Stimulated activated CD4-positive, alpha-beta T cell treated with anti-CD3 and anti-CD28 coated beads, Interleukin-2, amount 100 ng/mL, for 24 hours (primary cell): Measurements from ENCODE around the gene FMNL2.

Source experiments
- DNase-seq, 2 donors: peaks; one replicate each; pipeline ENCODE4 v3.0.0-alpha.2; 2020

The FMNL2 gene

GRCh38 chr2:152534460-152535135 is 199.6 kb downstream of the FMNL2 start:
- no peak for DNase-seq

- no peak for DNase-seq
Observed at GRCh38 chr2:152537081-152537651, 202.2 kb downstream of the FMNL2 start.

GRCh38 chr2:152539424-152539823 is 204.4 kb downstream of the FMNL2 start:
- no peak for DNase-seq

GRCh38 chr2:152541712-152542111 is 206.7 kb downstream of the FMNL2 start:
- DNase-seq: no peak

- DNase-seq: no peak
Observed at GRCh38 chr2:152542337-152542994, 207.5 kb downstream of the FMNL2 start.

GRCh38 chr2:152542995-152543481 is 208.1 kb downstream of the FMNL2 start:
- DNase-seq: no peak

GRCh38 chr2:152543717-152544116 is 208.7 kb downstream of the FMNL2 start:
- DNase-seq: no peak

- no peak for DNase-seq
Observed at GRCh38 chr2:152544638-152545037, 209.7 kb downstream of the FMNL2 start.

GRCh38 chr2:152546230-152546837 is 211.4 kb downstream of the FMNL2 start:
- no peak for DNase-seq

- no peak for DNase-seq
Observed at GRCh38 chr2:152548111-152548875, 213.3 kb downstream of the FMNL2 start.

GRCh38 chr2:152548996-152549395 is 214.0 kb downstream of the FMNL2 start:
- no peak for DNase-seq

- no peak for DNase-seq
Observed at GRCh38 chr2:152549423-152549822, 214.4 kb downstream of the FMNL2 start.

GRCh38 chr2:152550386-152550785 is 215.4 kb downstream of the FMNL2 start:
- no peak for DNase-seq

GRCh38 chr2:152552888-152553287 is 217.9 kb downstream of the FMNL2 start:
- no peak for DNase-seq

- no peak for DNase-seq
Observed at GRCh38 chr2:152553518-152553917, 218.5 kb downstream of the FMNL2 start.

- DNase-seq: no peak
Observed at GRCh38 chr2:152555048-152555447, 220.1 kb downstream of the FMNL2 start.

- no peak for DNase-seq
Observed at GRCh38 chr2:152556506-152556905, 221.5 kb downstream of the FMNL2 start.

GRCh38 chr2:152557273-152557888 is 222.4 kb downstream of the FMNL2 start:
- DNase-seq: no peak

GRCh38 chr2:152558158-152558984 is 223.4 kb downstream of the FMNL2 start:
- no peak for DNase-seq

GRCh38 chr2:152559008-152559407 is 224.0 kb downstream of the FMNL2 start:
- DNase-seq: no peak

- DNase-seq: no peak
Observed at GRCh38 chr2:152560166-152560565, 225.2 kb downstream of the FMNL2 start.
